Left hindlimb (tissue), 1 donor: ENCODE results near the gene TEKT5.
"Not testable (repeated sequence)": the region's sequence is repeated elsewhere in the genome, so short reads cannot be mapped to it uniquely, and the experiment has no call there.

ENCODE experiments used
- DNase-seq: peaks from one replicate; pipeline ENCODE4 v3.0.0-alpha.2; 2018

Gene TEKT5

GRCh38 chr16:10694830-10695229 is at the start of gene TEKT5:
Gene TEKT5, minus strand, starts transcription at chr16:10694930. Its CDS starts 57 bp downstream, at chr16:10694873.
- no peak for DNase-seq

GRCh38 chr16:10743610-10744369 is 49.1 kb upstream of the TEKT5 start, which contains the start of gene NUBP1:
Gene NUBP1, plus strand, starts transcription at chr16:10743842. Its CDS starts 22 bp downstream, at chr16:10743864.
- peak; percentile 100 for DNase-seq

DNA sequence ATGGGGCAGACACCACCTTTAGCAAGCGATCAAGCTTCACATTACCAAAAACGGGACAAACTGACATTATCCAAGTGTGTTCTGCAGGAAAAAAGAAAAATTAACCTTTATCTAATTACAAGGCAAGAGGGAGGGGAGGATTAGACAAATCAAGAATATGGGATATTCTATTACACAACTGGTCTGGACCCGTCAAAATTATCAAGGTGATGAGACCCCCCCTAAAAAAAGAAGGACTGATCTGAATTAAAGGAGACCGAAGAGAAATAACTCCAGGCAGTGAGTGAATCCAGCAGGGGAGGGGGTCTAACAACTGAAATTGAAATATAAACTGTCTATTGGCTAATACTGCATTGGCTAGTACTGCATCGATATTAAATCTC is 48.5 kb upstream of the TEKT5 start:
- DNase-seq: no peak

- no peak for DNase-seq
These were observed 47.1 kb upstream of the TEKT5 start for GRCh38 chr16:10741844-10742243.

DNA sequence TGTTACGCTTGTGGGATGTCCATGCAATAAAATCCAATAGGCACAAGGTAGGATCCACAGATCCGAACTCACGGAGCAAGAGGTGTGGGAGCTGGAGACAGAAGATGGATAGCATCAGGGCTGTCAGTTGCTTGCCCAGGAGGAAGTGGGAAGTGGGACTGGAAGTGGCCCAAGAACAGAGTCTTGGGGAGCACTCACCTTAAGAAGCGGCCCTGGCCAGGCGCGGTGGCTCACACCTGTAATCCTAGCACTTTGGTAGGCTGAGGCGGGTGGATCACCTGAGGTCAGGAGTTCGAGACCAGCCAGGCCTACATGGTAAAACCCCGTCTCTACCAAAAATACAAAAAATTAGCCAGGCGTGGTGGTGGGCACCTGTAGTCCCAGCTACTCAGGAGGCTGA is 46.5 kb upstream of the TEKT5 start:
- not testable (repeated sequence) for DNase-seq

- DNase-seq: no peak
These were observed 46.1 kb upstream of the TEKT5 start for GRCh38 chr16:10740845-10741208.

DNA sequence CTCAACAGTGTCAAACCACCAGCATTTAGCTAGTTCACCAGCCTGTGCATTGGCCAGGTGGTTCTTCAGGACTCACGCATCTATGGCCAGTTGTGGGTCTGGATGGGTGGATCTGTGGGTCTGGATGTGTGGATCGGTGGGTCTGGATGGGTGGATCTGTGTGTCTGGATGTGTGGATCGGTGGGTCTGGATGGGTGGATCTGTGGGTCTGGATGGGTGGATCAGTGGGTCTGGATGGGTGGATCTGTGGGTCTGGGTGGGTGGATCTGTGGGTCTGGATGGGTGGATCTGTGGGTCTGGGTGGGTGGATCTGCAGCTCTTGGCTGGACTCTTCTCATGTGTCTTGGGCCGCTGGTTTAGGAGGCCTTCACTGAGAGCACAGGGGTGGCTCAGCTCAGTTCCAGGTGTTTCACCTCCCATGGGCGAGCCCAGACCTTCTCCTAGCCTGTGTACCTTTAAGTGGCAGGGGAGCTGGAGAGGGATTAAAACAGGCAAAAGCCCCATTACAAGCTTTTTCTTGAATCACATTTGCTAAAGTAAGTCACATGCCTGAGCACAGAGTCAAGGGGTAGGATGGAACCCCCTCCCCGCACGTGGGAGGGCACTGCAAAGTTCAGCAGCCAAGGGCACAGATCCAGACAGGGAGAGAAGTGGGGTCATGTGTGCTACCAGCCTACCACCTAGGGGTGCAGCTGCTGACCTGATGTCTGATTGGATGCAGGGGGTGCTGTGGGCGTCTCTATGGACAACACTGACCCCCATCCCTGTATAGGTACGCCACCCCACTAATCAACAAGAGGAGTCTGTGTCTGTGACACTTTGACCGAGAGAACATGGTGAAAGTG is 45.5 kb upstream of the TEKT5 start:
- DNase-seq: no peak

DNA sequence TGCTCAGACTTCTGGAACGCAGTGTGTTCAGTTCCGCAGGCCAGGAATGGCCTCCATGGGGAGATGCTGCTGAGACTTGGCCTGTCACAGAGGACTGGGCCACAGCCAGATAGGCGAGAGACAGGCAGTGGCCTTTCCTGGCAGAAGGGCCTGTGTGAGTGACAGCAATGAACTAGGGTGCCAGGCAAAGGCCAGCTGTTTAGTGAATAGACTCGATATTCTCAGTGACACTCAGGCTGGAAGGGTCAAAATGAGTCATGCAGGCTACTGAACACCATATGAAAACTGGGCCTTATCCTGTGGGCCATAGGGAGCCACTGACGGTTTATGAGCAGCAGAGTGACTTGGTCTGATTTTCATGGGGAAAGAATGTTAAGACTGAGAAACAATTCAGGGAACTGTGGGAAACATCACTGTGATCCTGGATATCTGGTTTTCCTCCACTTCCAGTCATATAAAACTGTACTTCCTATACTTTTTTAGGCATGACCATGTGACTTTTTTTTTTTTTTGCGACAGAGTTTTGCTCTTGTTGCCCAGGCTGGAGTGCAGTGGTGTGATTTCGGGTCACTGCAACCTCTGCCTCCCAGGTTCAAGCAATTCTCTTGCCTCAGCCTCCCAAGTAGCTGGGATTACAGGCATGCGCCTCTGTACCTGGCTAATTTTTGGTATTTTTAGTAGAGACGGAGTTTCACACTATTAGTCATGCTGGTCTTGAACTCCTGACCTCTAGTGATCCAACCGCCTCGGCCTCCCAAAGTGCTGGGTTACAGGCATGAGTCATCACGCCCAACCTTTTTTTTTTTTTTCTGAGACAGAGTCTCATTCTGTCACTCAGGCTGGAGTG is 43.7 kb upstream of the TEKT5 start:
- no peak for DNase-seq

GRCh38 chr16:10737068-10737625 is 42.4 kb upstream of the TEKT5 start:
- peak; percentile 67 for DNase-seq

DNA sequence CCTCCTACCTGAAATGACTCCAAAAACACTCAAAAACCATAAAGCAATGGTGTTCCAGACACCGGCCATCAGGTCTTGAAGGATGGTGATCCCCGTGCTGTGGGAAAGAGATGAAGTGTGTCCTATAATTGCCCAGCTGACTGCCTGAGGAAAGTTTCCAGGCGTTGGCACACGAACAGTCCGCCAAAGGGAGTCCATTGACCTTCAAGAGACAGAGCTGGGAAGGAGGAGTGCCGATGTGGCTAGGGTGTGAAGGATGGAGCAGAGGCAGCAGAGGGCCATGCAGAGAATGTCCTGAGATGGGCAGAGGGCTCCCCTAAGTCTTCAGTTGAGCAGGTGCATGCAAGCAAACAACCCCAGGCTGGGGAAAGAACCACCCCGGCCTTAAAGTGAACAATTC is 37.1 kb upstream of the TEKT5 start:
- DNase-seq: no peak

DNA sequence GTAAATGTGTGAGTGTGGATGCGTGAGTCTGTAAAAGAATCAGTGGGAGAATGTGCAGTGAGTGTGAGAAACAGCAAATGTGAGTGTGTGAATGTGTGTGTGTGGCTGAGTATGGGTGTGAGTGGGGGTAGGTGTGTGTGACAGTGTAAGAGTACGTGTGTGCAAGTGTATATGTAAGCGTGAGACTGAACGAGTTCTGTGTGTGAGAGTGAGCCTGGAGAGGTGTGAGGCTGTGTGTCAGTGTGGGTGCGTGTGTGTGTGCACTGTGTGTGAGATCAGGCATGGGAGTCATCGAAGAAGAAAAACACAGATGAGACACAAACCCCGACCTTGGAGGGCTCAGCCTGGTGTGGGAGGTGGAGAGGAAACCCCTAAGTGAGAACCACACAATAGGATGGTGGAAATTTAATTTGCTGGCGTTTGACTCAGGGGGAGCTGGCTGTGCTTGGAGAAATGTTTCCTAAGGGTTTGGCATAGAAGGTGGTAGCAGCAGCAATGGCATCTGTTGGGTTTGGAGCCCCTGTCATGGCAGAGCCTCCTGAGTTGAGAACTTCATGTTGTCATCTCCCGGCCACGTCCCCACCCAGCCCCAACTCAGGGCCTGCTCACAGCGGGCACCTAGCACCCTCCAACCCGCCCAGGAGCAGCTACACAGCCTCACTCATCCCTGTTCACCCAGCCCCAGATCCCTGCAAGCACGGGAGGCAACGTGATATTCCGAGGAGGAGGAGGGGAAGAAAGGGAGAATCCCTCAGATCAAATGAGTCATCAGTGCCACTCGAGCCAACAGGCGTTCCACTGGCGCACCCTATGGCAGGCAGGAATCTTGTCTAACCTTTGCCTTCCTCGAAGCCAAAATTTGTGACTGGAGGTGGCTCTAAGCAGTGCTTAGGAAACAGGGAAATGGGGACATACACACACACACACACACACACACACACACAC is 34.6 kb upstream of the TEKT5 start:
- DNase-seq: no peak

DNA sequence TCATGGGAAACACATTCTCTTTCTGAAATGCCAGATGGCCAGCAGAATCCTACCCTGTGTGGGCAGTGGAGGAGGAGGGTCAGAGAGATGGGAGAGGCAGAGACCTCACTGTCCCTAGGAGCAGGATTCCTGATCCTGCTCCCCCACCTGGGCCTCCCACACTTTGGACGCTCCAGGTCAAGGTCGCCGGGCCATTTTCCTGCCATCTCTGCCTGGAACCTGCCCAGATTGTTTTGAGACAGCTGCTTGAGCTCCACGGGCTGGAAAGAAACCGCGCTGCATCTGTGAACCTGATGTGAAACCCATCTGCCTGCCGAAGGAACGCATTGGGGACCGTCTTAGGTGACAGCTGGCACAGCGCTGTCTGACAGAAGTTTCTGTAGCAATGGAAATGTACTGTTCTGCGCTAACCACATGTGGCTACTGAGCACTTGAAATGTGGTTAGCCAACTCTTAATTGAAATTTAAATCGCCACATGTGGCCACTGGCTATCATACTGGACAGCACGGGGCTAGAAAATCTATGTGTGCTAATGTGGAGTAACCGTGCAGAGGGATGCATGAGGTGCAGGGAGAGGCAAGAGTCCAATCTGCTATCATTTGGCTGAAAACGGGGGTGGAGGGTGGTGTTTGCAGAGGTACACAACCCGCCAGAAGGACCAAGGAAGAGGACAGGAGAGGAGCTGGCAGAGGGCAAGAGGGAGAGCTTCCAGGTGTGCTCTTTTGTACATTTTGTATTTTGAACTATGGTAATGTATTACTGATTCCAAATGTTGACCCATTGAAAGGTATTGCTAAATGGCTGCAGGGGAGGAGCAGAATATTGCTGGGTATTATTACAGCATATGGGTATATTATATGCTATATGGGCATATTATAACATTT is 33.5 kb upstream of the TEKT5 start:
- no peak for DNase-seq

DNA sequence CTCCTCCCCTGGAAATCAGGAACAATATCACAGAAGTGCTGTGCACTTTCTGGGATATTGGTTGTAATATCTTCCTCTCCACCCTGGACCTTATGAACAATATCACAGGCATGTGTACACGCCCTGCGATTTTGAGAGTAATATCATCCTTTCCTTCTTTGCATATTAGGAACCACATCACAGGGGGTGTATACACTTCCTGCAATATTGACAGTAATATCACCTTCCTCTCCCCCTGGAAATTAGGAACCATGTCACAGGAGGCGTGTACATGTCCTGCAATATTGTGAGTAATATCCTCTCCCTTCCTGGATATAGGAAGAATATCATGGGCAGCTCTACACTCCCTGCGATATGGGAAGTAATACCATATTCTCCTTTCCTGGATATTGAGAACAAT is 14.2 kb upstream of the TEKT5 start:
- no peak for DNase-seq

GRCh38 chr16:10699756-10700155 is 5.0 kb upstream of the TEKT5 start:
- DNase-seq: no peak

GRCh38 chr16:10694306-10694705 is 424 bp downstream of the TEKT5 start:
- DNase-seq: no peak

DNA sequence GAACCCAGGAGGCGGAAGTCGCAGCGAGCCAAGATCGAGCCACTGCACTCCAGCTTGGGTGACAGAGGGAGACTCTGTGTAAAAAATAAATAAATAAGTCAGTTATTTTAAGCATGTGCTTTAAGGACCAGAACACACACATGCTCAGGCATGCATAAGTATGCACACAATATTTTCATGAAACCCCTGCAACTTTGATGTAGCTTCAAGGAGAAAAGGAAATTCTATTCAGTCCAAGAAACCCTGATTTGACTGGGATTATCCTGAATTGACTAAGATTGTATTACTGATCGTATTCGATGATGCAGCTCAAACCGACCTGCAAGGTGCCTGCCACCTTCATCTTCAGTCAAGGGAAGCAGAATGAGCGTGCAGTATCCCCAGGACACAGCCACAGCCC is 841 bp downstream of the TEKT5 start:
- no peak for DNase-seq

DNA sequence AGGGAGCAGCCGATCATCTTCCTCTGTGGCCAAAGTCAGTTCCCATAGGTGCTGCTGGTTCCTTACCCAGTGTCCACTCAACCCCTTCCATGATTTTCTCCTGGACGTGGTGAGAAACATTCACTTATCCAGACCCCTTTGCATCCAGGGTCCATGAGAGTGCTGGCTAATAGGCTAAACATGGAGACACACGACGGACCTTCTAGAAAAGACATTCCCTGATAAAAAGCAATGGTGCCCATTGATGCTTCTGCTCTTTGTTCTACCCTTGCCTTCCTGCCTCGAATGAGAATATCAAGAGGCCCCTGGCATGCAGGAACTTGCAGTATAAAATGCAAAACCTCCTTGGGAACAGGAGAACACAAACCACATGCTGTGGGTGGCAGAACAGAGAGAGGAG is 2.3 kb downstream of the TEKT5 start:
- no peak for DNase-seq

DNA sequence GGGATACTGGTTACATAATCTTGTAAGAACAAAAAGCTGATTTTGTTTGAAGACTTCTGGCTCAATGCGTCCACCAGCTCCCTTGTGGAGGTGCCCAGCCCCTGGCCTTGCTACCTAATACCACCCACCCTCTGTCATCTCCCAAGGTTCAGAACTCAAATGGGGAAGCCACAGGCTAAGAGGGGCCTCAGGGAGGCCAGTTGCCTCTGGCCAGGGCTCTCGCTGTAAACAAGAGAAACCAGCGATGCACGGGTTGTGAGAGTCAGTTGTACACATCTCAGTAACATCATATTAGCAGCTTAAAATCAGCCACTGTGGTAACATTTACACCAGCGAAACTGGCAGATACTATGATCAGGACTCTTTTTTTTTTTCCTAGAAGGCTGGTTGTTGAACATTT is 6.0 kb downstream of the TEKT5 start:
- no peak for DNase-seq

DNA sequence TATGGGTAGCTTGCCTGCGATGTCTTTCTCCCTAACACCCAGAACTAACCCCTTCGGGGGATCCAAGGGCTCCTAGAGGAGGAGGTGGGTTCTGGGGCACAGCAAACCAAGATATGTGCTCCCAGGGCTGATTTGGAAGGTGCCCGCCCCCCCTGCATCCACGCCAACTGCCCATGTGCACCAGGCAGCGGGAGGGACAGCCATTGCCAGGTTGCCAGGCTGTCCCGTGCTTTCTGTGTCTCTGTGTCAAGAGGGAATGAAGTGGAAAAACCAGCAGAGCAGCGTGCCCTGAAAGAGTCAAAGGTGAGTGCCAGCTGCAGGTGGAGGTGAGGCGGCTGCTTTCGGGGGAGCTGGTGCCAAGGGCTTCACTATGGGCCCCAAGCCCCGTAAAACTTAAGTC is 6.4 kb downstream of the TEKT5 start:
- no peak for DNase-seq

DNA sequence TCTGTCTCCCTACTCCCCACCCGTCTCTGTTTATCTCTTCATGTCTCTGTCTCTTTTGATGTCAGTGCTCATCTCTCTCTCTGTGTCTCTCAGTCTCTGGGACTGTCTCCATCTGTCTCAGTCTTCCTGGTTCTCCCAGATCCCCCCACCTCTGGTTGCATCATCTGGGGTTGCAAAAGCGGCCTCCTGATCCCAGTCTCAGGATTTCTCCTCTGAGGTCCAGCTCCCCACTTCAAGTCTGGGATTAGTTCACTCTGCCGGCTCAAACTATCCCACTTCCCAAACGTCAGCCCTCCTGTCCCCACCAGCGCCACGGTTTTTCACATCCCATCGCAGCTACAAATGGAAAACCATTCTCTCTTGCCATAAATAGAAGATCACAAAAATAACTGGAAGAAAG is 9.0 kb downstream of the TEKT5 start:
- DNase-seq: no peak
